Upper lobe of left lung (tissue), 6 donors: ENCODE data around the gene C6orf132. TPM values are rescaled to one million over a fixed set of nuclear protein-coding genes. Genes with fewer than 3 reads are reported as not detected.

Source experiments
- ATAC-seq, 2 donors: fragments of 200-7000 bp; cut with Tn5 transposase; one replicate each; pipeline ENCODE4 v1.9.1; 2022; ENCODE audit warnings: mild to moderate bottlenecking in 2 of 2, moderate library complexity in 2 of 2; ENCODE audit not compliant: low FRiP score in 2 of 2
- DNase-seq, 2 donors: peaks; one replicate each; pipeline ENCODE4 v3.0.0-alpha.2; 2019 to 2020
- H3K27ac ChIP-seq, 4 donors: fragments of 200-600 bp; sonication (generic); one replicate each; pipeline ENCODE4 v1.5.1; 2016 to 2019
- H3K27me3 ChIP-seq, 4 donors: fragments of 200-600 bp; sonication (generic); one replicate each; pipeline ENCODE4 v1.5.1; 2017 to 2019
- H3K36me3 ChIP-seq, 4 donors: fragments of 200-600 bp; sonication (generic); one replicate each; pipeline ENCODE4 v1.5.1; 2016 to 2019
- H3K4me1 ChIP-seq, 4 donors: fragments of 200-600 bp; sonication (generic); one replicate each; pipeline ENCODE4 v1.5.1; 2018 to 2019
- H3K4me3 ChIP-seq, 4 donors: fragments of 200-600 bp; sonication (generic); one replicate each; pipeline ENCODE4 v1.5.1; 2017 to 2019; ENCODE audit warnings: mild to moderate bottlenecking in 2 of 4, moderate library complexity in 1 of 4
- H3K9me3 ChIP-seq, 4 donors: fragments of 200-600 bp; sonication (generic); one replicate each; pipeline ENCODE4 v1.5.1; 2018 to 2019
- CTCF ChIP-seq, 6 experiments: fragments of 450-650 bp in 4 of 6; fragments of 200-600 bp in 2 of 6; sonication (generic) in 2 of 6; IDR thresholded peaks; one replicate each; pipeline ENCODE4 v1.5.1; 2016 to 2019; ENCODE audit warnings: antibody characterized with exemption in 6 of 6
- EP300 ChIP-seq, 4 donors: sonication (generic); formaldehyde crosslinking; IDR thresholded peaks; one replicate each; pipeline ENCODE4 v1.5.1; 2017; ENCODE audit warnings: antibody characterized with exemption in 4 of 4, control low read depth in 2 of 4
- POLR2A ChIP-seq, 4 donors: fragments of 450-650 bp; IDR thresholded peaks; one replicate each; pipeline ENCODE4 v1.5.1; 2016 to 2017; ENCODE audit warnings: antibody characterized with exemption in 4 of 4, mild to moderate bottlenecking in 2 of 4
- POLR2AphosphoS5 ChIP-seq, 2 donors: sonication (generic); formaldehyde crosslinking; IDR thresholded peaks; one replicate each; pipeline ENCODE4 v1.5.1; 2017; ENCODE audit warnings: antibody characterized with exemption in 2 of 2
- WGBS, 2 donors: methylation state at CpG; one replicate each; pipeline ENCODE4 v1.1.5; 2017 to 2018; 5-methylcytosine and 5-hydroxymethylcytosine counted together
- total RNA-seq, 6 donors: library from RNA; depleted of rRNA in 4 of 6; stranded (reverse); fragments of >200 nt in 4 of 6; gene quantifications; one replicate each; pipeline versions ENCODE4 v1.1.0 to v1.2.1, GENCODE V29; 2016 to 2021
- donor health status: DM: no; HTN: no; CAD: no; lungs with moderate emphysema.
- donor health status: DM: no; HTN: yes; CAD: no; lungs with severe emphysema.

The C6orf132 gene
- total RNA-seq, 6 donors from 2014 or later = 9.4 to 26.3 (median 17.0) TPM

GRCh38 chr6:42137194-42137753 is 5.1 kb downstream of the C6orf132 start:
- no peak overlapping the region for H3K4me3 ChIP-seq
- peaks cover 4 to 25% (median 16%) of the 10 kb centered on the region in 4 donors for H3K4me1 ChIP-seq
- peak in 1 of 2 donors; percentile 66 for DNase-seq

GRCh38 chr6:42136508-42137193 is 5.8 kb downstream of the C6orf132 start:
- no peaks in the 10 kb centered on the region for H3K36me3 ChIP-seq
- no peak for TF ChIP-seq POLR2AphosphoS5 (IDR thresholded peaks at IDR 0.05)
- TF ChIP-seq CTCF (IDR thresholded peaks at IDR 0.05) = no peak
- TF ChIP-seq EP300 (IDR thresholded peaks at IDR 0.05) = no peak
- no peak for TF ChIP-seq POLR2A (IDR thresholded peaks at IDR 0.05)
- WGBS, 2 donors = 40 to 51% methylated on average over 14 of the region's 14 CpGs
- peak overlapping the region; percentile 31 to 69 (median 52) for H3K27ac ChIP-seq
- ATAC-seq = no peak
- H3K4me1 ChIP-seq = peaks cover 0 to 25% (median 12%) of the 10 kb centered on the region in 4 donors
- no peaks in the 10 kb centered on the region for H3K27me3 ChIP-seq
- H3K9me3 ChIP-seq = no peaks in the 10 kb centered on the region
- DNase-seq = no peak
- no peak overlapping the region for H3K4me3 ChIP-seq

More at GRCh38 chr6:42137194-42137753, 5.1 kb downstream of the C6orf132 start:
- Histone ChIP-seq H3K27me3 (peaks cover 0 to 4% (median under 1%) of the 10 kb centered on the region in 4 donors), H3K36me3 (no peaks in the 10 kb centered on the region), H3K9me3 (no peaks in the 10 kb centered on the region), H3K27ac (peak overlapping the region; percentile 14 to 69 (median 40))
- TF ChIP-seq EP300 (IDR thresholded peaks at IDR 0.05) (no peak), POLR2AphosphoS5 (IDR thresholded peaks at IDR 0.05) (no peak), POLR2A (IDR thresholded peaks at IDR 0.05) (no peak), CTCF (IDR thresholded peaks at IDR 0.05) (no peak)
- ATAC-seq = no peak
- 53 to 76% methylated on average over 6 to 7 of the region's 7 CpGs for WGBS, 2 donors

- Histone ChIP-seq H3K36me3 (no peaks in the 10 kb centered on the region), H3K27ac (no peak overlapping the region), H3K9me3 (no peaks in the 10 kb centered on the region), H3K4me3 (no peak overlapping the region), H3K27me3 (no peaks in the 10 kb centered on the region), H3K4me1 (peaks cover 0 to 17% (median 10%) of the 10 kb centered on the region in 4 donors)
- ATAC-seq = no peak
- TF ChIP-seq CTCF (IDR thresholded peaks at IDR 0.05) (no peak), EP300 (IDR thresholded peaks at IDR 0.05) (no peak), POLR2A (IDR thresholded peaks at IDR 0.05) (no peak), POLR2AphosphoS5 (IDR thresholded peaks at IDR 0.05) (no peak)
- no peak for DNase-seq
- 87 to 95% methylated on average over 2 of the region's 2 CpGs for WGBS, 2 donors
These were observed 6.7 kb downstream of the C6orf132 start for GRCh38 chr6:42135722-42136121.

GRCh38 chr6:42135161-42135560 is 7.3 kb downstream of the C6orf132 start:
- ATAC-seq = no peak
- Histone ChIP-seq H3K9me3 (no peaks in the 10 kb centered on the region), H3K27ac (no peak overlapping the region), H3K36me3 (no peaks in the 10 kb centered on the region), H3K4me3 (no peak overlapping the region), H3K4me1 (peaks cover 0 to 13% (median 7%) of the 10 kb centered on the region in 4 donors), H3K27me3 (no peaks in the 10 kb centered on the region)
- TF ChIP-seq POLR2AphosphoS5 (IDR thresholded peaks at IDR 0.05) (no peak), POLR2A (IDR thresholded peaks at IDR 0.05) (no peak)
- WGBS, 2 donors = 92 to 94% methylated on average over 9 to 12 of the region's 12 CpGs
- DNase-seq = no peak

GRCh38 chr6:42133926-42134325 is 8.5 kb downstream of the C6orf132 start:
- Histone ChIP-seq H3K4me3 (no peak overlapping the region), H3K4me1 (peaks cover 0 to 10% (median 0%) of the 10 kb centered on the region in 4 donors), H3K27ac (no peak overlapping the region), H3K9me3 (no peaks in the 10 kb centered on the region), H3K27me3 (no peaks in the 10 kb centered on the region), H3K36me3 (no peaks in the 10 kb centered on the region)
- DNase-seq (no peak), ATAC-seq (no peak)
- WGBS, 2 donors = 87 to 100% methylated on average over 3 to 4 of the region's 4 CpGs
- TF ChIP-seq POLR2A (IDR thresholded peaks at IDR 0.05) = no peak
- no peak for TF ChIP-seq EP300 (IDR thresholded peaks at IDR 0.05)
- TF ChIP-seq CTCF (IDR thresholded peaks at IDR 0.05) = no peak
- no peak for TF ChIP-seq POLR2AphosphoS5 (IDR thresholded peaks at IDR 0.05)
